K562 (cell line): ENCODE measurements around the gene CD151. TPM values are rescaled to one million over a fixed set of nuclear protein-coding genes. Genes with fewer than 3 reads are reported as not detected.

Experiments used
- CBX3 ChIP-seq, 2 experiments: IDR thresholded peaks; 1 replicate in 1 of 2; 2 replicates in 1 of 2; pipeline ENCODE4 v1.6.1; 2012; ENCODE audit warnings: inconsistent platforms in 2 of 2, low read length in 2 of 2, borderline replicate concordance in 1 of 2, control low read depth in 1 of 2
- FOXA3 ChIP-seq, 2 experiments: fragments of 450-650 bp in 1 of 2; sonication (generic) in 1 of 2; formaldehyde crosslinking; IDR thresholded peaks in 1 of 2; conservative IDR thresholded peaks in 1 of 2; 2 replicates each; pipeline versions ENCODE4 v1.4.0 to v1.8.0; 2020 to 2022; ENCODE audit warnings: mild to moderate bottlenecking in 2 of 2, missing genetic modification reagents in 1 of 2
- FOXK1 ChIP-seq: sonication (generic); formaldehyde crosslinking; IDR thresholded peaks from 2 replicates; pipeline ENCODE4 v1.8.0; 2022; ENCODE audit warnings: missing genetic modification reagents, mild to moderate bottlenecking, borderline replicate concordance
- GMEB1 ChIP-seq: fragments of 250-450 bp; sonication (Bioruptor Pico); IDR thresholded peaks from 2 replicates; pipeline ENCODE4 v1.4.0; 2020; ENCODE audit warnings: mild to moderate bottlenecking
- ILK ChIP-seq: fragments of 450-650 bp; IDR thresholded peaks from 2 replicates; pipeline ENCODE4 v1.6.1; 2016; ENCODE audit warnings: missing genetic modification characterization, low read depth, mild to moderate bottlenecking, missing compliant biosample characterization, moderate library complexity, borderline replicate concordance
- MLX ChIP-seq, 2 experiments: fragments of 450-650 bp in 1 of 2; sonication (generic) in 1 of 2; formaldehyde crosslinking; conservative IDR thresholded peaks; 2 replicates each; pipeline versions ENCODE4 v1.4.0 to v1.8.1; 2020 to 2022; ENCODE audit warnings: mild to moderate bottlenecking in 1 of 2, missing genetic modification reagents in 1 of 2
- MTF1 ChIP-seq: fragments of 250-450 bp; sonication (Bioruptor Pico); IDR thresholded peaks from 2 replicates; pipeline ENCODE4 v1.9.0; 2021; ENCODE audit warnings: moderate library complexity, mild to moderate bottlenecking, inconsistent platforms, borderline replicate concordance
- MYC ChIP-seq, 2 experiments: fragments of 250-450 bp in 1 of 2; sonication (Bioruptor Pico) in 1 of 2; IDR thresholded peaks; 2 replicates each; pipeline versions ENCODE4 v1.5.1 to v1.6.1; 2012 to 2021; ENCODE audit warnings: low read depth in 2 of 2, borderline replicate concordance in 1 of 2, improper control_type of control experiment in 1 of 2, low read length in 1 of 2, mild to moderate bottlenecking in 1 of 2, moderate library complexity in 1 of 2
- NCOA6 ChIP-seq: fragments of 450-650 bp; IDR thresholded peaks from 2 replicates; pipeline ENCODE4 v1.6.1; 2017; ENCODE audit warnings: mild to moderate bottlenecking
- SIN3A ChIP-seq, 2 experiments: fragments of 150-350 bp in 1 of 2; IDR thresholded peaks; 2 replicates each; pipeline ENCODE4 v1.6.1; 2011 to 2016; ENCODE audit warnings: borderline replicate concordance in 2 of 2, low read depth in 2 of 2, low read length in 2 of 2, mild to moderate bottlenecking in 2 of 2, moderate library complexity in 2 of 2; ENCODE audit not compliant: control insufficient read depth in 1 of 2
- SPI1 ChIP-seq: IDR thresholded peaks from 2 replicates; pipeline ENCODE4 v1.6.1; 2011; ENCODE audit warnings: low read depth, low read length, control low read depth, borderline replicate concordance
- SRSF9 ChIP-seq: fragments of 200-400 bp; formaldehyde crosslinking; IDR thresholded peaks from 2 replicates; pipeline ENCODE4 v1.6.1; 2017; ENCODE audit warnings: low read depth, low read length, borderline replicate concordance
- ZBTB2 ChIP-seq: fragments of 450-650 bp; IDR thresholded peaks from 2 replicates; pipeline ENCODE4 v1.6.1; 2016; ENCODE audit warnings: antibody characterized with exemption
- ZFP36 ChIP-seq: fragments of 150-350 bp; IDR thresholded peaks from 2 replicates; pipeline ENCODE4 v1.6.1; 2018; ENCODE audit warnings: low read length, low read depth; ENCODE audit not compliant: partially characterized antibody
- ZNF609 ChIP-seq: sonication (generic); formaldehyde crosslinking; IDR thresholded peaks from 2 replicates; pipeline ENCODE4 v1.8.1; 2023; ENCODE audit warnings: missing genetic modification reagents, mild to moderate bottlenecking, borderline replicate concordance
- polyA plus RNA-seq, 8 experiments: library from polyadenylated mRNA; depleted of rRNA in 4 of 8; stranded (reverse) in 5 of 8; unstranded in 3 of 8; fragments of >200 nt; fragmentation: Nextera tagmentation in 2 of 8; fragmentation: Illumina TruSeq in 1 of 8; extraction: Ambion mirVana in 2 of 8; extraction: Trizol in 1 of 8; gene quantifications; 2 replicates each; pipeline versions ENCODE4 v1.2.1 to v1.2.3, GENCODE V29; 2011 to 2014; ENCODE audit warnings: inconsistent platforms in 1 of 8, missing spikeins in 1 of 8
- total RNA-seq, 7 experiments: library from RNA; depleted of rRNA in 6 of 7; stranded (reverse); fragments of >200 nt in 6 of 7; fragmentation: Illumina TruSeq in 2 of 7; extraction: Trizol in 2 of 7; gene quantifications; 2 replicates each; pipeline versions ENCODE4 v1.2.1 to v1.2.3, GENCODE V29; 2011 to 2021; ENCODE audit warnings: low replicate concordance in 1 of 7

CD151 gene
- total and polyA plus RNA-seq, 9 of the 15 experiments (the other 6 are each of a cell fraction or from before 2014, with no cell fraction given) = 2.3 to 187 (median 140) TPM

- TF ChIP-seq CBX3 (IDR thresholded peaks at IDR 0.05; ENCODE audit: borderline replicate concordance in 1 of 2, low read length in 2 of 2) (no peak), SPI1 (peak; percentile 51; the same call in 1 of the 2 replicates), FOXA3 (CRISPR knock-in tag; conservative IDR thresholded peaks at IDR 0.05 in 1 of 2, IDR thresholded peaks at IDR 0.05 in 1 of 2) (peak in 1 of 2 experiments; percentile 86; a peak in 3 of 4 replicates), SIN3A (IDR thresholded peaks at IDR 0.05; ENCODE audit: borderline replicate concordance in 2 of 2, control insufficient read depth in 1 of 2, low read depth in 2 of 2, low read length in 2 of 2) (0 out of 4 replicates have a peak, but pooled peaks of 1 of the 2 experiments have one; percentile 14), SRSF9 (no peak), ILK (tag) (no peak), ZFP36 (no peak), MTF1 (CRISPR knock-in tag) (no peak), FOXK1 (CRISPR knock-in tag) (no peak), ZBTB2 (no peak), NCOA6 (no peak), ZNF609 (0 out of 2 replicates have a peak, but pooled peaks have one; percentile 28), GMEB1 (CRISPR knock-in tag) (no peak; the same call in 1 of the 2 replicates), MLX (CRISPR knock-in tag; conservative IDR thresholded peaks at IDR 0.05) (no peak), MYC (IDR thresholded peaks at IDR 0.05; ENCODE audit: low read depth, low read length) (peak; percentile 52; the same call in 1 of the 2 replicates), MYC (CRISPR knock-in tag; IDR thresholded peaks at IDR 0.05; ENCODE audit: borderline replicate concordance, low read depth) (peak; percentile 22; the same call in 1 of the 2 replicates)
These were observed 11.3 kb downstream of the CD151 start (continued) for GRCh38 chr11:843818-844692.
